ENCODE data around the gene GBGT1.

- TF ChIP-seq CTCF (IDR thresholded peaks at IDR 0.05): no peak
- no peak for TF ChIP-seq POLR2A (IDR thresholded peaks at IDR 0.05)
Observed at GRCh38 chr9:133111808-133112662, 51.7 kb downstream of the GBGT1 start.

Data from Peyer's patch (tissue), 4 donors.